ENCODE data around the gene BSG.
"Not testable (repeated sequence)": the region's sequence is repeated elsewhere in the genome, so short reads cannot be mapped to it uniquely, and the experiment has no call there.

BSG gene

DNA sequence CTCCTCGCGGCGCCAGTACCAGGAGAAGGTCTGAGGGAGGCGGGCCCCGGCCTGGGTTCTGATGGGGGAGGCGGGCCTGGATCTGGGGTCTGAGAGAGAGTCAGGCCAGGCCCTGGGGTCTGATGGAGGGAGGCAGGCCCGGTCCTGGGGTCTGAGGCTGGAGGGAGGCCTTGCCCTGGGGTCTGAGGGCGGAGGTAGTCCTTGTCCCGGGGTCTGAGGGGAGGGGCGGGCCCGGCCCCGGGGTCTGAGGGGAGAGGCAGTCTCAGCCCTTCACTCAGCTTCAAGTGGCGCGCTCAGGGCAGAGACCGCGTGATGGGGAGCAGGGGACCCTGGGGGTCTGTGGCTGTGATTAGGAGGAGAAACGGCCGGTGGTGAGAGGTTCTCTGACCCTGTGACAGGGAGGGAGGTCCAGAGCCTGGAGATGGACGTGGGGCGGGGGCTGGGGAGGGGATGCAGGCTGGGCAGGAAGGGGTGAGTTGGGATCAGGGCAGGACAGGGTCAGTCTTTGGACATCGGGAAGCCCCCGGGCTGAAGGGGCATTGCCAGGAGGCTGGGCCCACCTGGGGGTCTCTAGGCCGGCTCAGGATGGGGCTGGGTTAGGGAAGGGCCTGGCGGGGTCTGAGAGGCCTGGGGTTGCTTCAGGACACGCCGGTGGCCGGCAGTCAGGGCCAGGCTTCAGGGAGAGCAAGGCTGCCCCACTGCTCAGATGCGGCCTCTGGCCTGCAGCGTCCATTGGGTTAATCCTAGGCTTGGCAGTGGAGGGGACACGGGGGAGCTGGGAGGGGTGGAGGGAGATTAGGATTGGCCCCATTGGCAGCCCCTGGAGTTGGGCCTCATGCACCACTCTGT is 36.0 kb downstream of the BSG start:
- DNase-seq, result no peak

DNA sequence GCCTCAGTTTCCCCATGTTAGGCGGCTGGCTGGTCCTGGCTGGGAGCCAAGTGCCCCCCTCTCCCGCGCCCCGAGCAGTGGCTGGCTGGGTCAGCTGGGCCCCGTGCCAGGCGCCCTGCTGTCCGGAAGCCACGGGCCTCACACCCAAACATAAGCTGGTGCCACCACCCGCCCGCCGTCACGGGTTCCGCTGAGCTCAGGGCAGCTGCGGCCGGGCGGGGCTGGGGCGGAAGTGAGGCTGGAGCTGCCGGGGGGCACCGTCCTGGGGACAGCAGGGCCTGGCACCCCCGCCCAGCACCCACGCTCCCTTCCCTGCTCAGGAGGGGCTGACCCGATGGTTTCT is 36.6 kb downstream of the BSG start:
- no peak for DNase-seq

DNA sequence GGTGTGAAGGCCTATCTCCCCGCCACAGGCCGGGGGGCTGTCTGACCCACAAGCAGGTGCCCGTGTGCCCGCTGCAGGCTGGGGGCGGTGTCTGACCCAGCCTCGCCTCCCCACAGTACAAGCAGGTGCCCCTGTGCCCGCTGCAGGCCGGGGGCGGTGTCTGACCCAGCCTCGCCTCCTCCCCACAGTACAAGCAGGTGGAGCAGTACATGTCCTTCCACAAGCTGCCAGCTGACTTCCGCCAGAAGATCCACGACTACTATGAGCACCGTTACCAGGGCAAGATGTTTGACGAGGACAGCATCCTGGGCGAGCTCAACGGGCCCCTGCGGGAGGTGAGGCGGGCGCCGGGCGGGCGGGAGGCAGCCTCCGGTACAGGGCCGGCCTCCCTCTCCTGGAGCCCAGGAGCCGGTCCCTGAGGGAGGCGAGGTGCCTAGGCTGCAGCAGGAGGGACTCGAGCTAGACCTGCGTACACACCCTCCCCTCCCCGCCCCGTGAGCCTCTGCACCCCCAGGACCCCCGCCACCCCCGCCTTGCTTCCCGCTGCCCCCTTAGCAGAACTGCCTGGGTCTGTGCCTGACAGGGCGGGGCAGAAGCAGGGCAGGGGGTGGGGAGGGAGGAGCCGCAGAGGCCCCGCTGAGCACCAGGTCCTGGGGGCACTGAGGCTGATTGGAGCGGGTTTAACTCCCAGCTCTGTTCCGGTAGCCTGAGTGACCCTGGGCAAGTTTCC is 37.8 kb downstream of the BSG start:
- no peak for DNase-seq

DNA sequence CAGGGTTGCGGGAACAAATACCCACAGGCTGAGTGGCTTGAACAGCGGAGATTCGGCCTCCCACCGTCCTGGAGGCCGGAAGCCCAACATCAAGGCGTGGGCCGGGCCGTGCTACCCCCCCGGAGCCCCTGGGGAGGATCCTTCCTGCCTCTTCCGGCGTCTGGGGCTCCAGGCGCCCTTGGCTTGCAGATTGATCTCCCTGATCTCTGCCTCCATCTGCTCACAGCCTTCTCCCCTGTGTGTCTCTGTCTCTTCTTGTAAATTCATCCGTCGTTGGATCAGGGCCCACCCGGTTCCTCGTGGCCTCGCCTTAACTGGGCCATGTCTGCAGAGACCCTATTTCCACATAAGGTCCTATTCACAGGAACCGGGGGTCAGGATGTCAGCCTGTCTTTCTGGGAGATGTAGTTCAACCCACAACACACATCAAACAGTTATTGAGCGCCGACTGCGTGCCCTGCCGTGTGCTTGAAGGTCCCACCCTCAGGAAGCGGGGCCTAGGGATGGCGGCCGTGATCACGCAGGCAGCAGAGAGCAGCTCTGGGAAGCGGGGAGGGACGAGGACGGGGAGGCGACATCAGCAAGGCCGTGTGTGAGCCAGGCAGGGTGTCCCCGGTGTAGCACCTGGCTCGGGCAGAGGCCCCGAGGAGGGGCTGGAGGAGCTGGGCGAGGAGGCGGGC is 38.5 kb downstream of the BSG start:
- no peak for DNase-seq

DNA sequence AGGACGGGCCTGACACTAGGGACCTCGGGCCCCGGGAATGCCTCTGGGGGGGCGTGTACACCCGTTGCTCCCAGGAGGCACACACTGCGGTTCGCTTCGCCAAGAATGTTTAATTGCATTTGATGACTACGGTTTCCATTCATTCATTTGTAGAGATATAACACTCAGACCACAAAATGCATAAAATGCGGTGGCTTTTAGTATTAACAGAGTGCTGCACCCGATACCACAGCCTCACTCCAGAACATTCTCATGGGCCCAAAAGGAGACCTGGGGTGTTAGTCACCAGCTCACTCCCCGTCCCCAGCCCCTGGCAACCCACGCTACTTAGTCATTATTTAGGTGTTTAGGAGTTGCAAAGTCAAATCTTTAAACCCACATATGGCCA is 39.1 kb downstream of the BSG start:
- no peak for DNase-seq

DNA sequence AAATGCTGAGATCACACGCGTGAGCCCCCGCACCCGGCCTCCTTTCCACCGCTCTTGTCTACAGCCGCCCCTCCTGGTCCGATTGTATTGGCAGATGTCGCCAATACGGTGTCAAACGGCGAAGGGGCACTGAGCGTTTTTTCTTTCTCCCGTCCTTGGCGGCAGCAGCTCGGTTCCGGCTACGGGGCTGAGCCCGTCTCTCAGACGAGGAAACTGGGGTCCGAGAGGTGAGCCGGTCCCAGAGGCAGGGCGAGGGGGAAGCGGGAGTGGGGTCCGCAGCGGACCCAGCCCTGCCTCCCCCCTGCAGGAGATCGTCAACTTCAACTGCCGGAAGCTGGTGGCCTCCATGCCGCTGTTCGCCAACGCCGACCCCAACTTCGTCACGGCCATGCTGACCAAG is 40.5 kb downstream of the BSG start:
- no peak for DNase-seq

DNA sequence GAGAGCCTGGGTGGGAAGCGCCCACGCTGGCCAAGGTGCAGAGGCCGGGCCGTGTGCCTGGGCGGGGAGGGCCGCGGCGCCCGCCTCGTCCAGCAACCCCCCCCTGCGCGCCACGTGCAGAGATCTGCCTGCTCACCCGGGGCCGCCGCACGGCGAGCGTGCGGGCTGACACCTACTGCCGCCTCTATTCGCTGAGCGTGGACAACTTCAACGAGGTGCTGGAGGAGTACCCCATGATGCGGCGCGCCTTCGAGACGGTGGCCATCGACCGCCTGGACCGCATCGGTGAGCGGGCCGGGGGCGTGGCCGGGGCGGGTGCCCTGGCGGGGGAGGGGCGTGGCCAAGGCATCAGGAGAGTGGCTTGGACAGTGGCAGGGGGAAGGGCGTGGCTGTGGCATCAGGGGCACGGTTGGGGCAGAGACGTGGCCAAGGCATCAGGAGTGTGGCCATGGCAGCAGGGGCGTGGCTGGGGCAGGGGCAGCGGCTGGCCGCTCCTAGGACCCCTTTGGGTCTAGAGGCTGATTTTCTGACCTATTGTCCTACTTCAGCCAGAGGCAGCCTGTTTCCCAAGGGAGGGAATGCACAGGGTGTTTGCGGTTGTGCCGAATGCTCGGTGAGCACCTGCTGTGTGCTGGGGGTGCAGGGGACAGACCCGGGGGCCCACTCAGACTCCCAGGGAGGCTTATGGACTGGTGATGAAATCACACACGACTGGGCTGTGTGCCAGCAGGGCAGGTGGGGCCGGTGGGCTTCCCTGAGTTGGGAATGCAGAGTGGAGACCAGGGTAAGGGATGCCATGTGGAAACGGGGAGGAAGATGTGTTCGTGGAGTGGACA is 41.6 kb downstream of the BSG start:
- DNase-seq, result no peak

DNA sequence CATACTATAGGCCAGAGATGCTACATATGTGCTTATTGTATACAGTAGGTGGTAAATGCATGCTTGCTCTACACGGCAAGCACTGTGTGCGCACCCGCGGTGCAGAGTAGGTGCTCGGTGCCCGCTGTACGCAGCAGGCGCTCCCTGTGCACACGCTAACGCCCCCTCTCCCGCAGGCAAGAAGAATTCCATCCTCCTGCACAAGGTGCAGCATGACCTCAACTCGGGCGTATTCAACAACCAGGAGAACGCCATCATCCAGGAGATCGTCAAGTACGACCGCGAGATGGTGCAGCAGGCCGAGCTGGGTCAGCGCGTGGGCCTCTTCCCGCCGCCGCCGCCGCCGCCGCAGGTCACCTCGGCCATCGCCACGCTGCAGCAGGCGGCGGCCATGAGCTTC is 43.2 kb downstream of the BSG start:
- DNase-seq, result no peak

DNA sequence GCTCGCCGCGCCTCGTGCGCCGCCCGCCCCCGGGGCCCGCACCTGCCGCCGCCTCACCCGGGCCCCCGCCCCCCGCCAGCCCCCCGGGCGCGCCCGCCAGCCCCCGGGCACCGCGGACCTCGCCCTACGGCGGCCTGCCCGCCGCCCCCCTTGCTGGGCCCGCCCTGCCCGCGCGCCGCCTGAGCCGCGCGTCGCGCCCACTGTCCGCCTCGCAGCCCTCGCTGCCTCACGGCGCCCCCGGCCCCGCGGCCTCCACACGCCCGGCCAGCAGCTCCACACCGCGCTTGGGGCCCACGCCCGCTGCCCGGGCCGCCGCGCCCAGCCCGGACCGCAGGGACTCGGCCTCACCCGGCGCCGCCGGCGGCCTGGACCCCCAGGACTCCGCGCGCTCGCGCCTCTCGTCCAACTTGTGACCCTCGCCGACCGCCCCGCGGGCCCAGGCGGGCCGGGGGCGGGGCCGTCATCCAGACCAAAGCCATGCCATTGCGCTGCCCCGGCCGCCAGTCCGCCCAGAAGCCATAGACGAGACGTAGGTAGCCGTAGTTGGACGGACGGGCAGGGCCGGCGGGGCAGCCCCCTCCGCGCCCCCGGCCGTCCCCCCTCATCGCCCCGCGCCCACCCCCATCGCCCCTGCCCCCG is 43.8 kb downstream of the BSG start:
- DNase-seq, result no peak

DNA sequence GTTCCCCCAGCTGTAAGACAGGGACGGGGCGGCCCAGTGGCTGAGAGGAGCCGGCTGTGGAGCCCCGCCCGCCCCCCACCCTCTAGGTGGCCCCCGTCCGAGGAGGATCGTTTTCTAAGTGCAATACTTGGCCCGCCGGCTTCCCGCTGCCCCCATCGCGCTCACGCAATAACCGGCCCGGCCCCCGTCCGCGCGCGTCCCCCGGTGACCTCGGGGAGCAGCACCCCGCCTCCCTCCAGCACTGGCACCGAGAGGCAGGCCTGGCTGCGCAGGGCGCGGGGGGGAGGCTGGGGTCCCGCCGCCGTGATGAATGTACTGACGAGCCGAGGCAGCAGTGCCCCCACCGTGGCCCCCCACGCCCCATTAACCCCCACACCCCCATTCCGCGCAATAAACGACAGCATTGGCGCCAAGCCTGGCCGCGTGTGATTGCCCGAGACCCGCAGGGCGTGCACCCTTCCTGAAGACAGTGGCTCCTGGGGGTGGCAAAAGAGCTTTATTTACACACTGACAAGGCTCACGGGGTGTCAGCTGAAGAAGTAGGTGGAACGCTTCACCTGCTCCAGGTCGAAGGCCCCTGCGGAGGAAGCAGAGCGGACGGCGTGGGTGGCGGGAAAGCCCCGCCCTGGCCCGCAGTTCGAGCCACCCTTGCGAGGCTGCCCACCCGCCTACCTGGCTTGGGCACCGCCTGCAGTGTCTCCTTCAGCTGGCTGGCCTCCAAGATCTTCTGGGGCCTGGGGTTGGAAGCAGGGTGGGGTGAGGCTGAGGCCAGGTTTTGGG is 44.5 kb downstream of the BSG start:
- DNase-seq, result no peak

DNA sequence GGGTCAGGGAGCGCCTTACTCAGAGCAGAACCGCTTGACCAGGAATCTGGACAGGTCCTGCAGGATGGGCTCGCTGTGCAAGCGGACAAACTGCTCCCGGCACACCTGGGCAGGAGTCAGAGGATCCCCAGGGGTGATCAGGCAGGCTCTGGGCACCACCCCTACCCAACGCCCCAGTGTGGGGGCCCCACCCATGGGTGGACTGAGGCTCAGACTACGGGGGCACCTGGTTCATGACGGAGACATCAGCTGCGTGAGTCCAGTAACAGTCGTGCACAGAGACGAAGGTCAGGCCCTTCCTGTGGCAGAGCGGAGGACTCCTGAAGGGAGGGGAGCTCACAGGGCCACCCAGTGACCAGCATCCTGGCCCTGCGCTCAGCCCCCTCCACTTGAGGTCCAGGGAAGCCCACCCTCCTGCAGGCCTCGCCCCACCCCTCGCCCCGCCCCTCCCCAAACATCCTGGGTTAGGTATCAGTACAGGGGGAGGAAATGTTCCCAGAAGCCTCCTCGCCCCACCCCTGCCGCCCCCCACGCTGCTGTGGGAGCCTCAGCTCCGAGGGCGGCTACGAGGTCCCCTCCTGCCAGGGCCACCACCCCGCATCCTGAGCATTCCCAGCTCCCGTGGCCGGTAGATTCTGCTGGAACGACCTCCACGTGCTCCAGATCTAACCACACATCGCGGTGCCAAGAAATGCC is 45.3 kb downstream of the BSG start:
- no peak for DNase-seq

DNA sequence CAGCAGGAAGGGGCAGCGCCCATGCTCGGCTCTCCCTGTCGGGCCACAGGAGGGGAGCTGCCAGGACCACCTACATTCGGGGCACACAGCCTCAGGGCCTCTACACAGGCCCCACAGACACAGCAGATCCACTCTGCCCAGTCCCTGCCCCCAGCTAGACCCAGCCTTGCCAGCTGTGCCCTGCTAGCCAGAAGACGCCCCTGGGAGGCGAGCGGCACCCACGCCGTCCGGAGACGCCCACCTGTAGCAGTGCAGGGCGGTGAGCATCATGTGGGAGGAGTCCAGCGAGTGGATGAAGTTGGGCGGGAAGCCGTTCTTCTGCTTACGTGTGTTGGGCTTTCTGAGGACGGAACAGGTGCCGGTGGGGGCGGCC is 45.8 kb downstream of the BSG start:
- no peak for DNase-seq

DNA sequence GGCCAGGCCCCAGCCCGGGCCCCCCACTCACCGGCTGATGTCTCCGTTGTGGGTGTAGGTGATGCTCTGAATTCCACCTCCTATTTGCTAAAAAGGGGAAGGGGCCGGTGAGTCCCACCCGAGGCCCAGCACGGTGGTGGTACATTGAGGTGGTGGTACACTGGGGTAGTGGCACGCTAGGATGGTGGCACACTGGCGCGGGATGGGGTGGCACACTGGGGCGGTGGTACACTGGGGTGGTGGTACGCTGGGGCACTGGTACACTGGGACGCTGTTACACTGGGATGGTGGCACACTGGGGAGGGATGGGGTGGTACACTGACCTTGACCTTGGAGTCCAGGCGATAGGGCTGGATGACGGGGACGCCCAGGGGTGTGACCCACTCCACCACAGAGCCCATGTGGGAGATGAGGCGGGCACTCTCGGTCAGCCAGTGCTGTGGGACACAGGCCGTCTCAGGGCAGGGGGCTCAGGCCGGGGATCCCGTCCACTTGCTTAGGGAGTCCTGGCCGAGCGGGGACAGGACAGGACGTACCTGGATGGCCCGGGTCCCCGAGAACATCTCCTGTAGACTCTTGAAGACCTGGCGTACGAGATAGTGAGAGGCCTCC is 46.4 kb downstream of the BSG start:
- DNase-seq, result no peak

DNA sequence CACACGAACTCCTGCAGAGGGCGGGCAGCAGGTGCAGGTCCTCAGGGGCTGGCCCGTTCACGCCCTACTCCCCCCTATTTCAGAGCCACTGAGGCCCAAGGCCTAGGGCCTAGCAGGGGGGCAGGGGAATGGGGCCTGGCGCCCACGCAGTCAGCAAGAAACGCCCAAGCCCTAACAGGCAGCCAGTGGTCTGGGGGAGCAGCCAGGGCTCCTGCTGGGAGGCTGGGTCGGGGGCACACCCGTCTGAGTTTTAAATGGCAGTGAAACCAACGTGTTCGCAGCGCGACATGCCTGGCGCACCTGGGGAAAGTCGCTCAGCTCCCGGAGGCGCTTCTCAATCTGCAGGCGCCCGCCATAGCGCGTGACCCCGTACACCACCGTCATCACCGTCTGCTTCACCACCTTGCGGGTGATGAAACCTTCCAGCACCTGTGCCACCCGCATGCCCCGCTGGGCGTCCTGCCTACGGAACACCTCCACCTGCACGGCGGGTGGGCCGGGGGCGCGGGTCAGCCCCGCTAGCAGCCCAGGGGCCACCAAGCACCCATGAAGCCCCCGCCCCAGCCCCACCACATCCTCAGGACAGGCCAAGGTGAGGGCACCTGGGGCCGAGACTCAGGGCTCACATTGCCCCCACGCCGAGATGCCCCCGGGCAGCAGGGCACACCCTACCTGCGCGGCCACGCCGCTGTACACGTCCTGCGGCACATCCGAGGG is 47.0 kb downstream of the BSG start:
- no peak for DNase-seq

DNA sequence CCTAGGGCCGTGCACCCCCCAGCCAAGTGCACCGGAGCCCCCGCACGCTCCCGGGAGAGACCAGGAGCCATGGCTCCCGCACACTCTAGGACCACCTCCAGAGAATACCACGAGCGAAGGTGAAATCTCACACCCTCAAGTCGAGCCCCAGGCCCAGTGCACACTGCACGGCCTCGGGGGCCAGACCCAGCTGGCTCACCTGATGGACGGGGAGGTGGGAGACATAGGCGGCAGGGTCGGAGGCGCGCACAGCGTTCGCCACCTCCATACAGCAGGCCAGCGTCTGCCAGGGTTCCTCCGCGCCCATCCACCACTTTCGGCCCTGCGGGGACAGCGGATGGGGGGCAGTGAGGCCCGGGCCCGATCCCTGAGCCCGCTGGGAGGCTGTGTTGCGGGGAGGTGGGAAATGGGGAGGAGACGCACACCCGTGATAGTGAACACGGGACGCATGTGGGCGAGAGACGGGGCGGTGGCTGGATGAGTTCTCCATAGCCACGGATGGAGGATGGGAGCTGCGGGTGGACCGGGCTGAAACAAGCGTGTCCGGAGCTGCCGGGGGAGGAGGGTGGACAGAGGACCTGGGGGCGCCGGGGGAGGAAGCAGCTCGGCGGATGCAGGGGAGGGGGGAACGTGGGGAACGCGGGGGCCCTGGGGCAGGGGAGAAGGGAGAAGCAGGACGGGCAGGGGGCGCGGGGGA is 47.9 kb downstream of the BSG start:
- DNase-seq, result no peak

DNA sequence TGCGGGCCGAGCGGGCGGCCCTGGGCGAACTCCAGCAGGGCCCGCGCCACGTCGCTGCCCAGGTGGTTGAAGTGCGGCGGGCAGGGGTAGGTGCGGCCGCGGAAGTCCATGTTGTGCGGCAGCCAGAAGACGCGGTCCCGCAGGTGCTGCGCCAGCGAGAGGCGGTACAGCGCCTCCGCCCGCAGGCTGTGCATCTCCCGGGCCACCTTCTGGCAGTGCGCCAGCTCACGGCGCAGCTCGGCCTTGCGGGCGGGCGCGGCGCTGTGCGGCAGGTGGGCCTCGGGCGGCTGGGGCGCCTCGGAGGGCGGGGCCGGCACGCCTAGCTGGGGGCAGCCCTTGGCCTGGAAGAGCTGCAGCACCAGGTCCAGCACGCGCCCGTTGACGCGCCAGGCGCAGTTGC is 48.8 kb downstream of the BSG start:
- not testable (repeated sequence) for DNase-seq

DNA sequence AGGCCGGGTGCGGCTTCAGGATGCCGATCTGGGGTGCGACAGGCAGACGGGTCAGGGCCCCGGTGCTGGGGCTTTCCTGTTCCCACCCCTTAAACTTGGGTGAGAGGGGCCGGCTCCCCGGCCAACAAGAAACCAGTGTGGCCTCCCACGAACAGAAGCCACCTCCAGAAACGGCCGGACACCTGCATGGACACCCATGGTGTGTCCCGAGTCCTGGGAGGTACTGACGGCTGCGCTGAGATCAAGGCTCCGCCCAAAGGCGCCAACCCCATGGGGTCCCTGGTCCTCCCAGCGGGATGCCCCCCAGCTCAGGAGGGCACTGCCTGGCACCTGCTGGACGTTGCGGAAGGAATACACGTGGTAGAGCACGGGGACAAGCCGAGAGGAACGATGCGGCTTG is 49.4 kb downstream of the BSG start:
- DNase-seq, result no peak

DNA sequence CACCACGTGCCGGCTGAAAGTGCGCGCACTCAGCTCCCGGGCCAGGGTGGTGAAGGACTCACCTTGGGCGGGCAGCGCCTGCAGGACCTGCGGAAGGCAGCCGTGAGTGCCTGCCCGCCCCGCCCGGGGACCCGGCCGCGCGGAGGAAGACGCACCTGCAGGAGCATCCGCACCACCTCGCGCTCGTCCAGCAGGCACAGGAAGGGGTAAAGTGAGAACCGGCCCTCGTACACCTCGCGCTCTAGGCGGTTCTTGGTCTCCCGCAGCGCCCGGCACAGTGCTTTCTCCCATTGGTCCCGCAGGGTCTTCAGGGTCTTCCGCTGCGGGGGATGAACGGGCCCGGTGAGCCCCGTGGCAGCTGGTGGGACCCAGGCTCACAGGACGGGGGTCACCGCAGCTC is 50.3 kb downstream of the BSG start:
- no peak for DNase-seq

DNA sequence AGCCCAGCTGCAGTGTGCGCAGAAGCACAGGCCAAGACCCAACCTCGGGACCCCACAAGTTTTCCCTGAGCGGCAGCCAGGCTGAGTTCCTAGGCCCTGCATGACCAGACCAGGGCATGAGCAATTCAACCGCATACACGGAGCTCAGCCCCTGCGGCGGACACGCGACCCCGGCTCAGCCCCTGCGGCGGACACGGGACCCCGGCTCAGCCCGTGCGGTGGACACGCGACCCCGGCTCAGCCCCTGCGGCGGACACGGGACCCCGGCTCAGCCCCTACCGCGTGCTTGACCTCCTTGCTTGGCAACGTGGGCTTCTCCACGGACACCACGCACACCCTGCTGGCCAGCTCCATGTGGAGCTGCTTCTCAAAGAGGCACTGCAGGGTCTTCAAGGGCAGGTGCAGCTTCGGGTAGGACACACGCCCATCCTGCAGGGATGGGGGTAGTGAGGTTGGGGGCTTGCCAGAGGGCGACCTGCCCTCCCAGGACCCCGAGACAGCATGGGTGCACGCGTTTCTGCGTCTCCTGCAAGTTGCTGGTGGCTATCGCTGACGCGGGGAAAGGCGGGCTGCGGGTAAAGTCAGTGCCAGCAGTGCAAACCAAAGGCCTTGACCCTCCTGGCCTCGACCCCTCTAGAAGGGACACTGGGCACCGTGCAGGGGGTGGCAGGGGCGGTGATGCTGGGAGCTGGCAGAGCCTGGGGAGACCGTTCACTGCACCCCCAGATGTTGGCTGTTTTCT is 51.0 kb downstream of the BSG start:
- DNase-seq, result no peak

All from cortex of kidney (tissue), 1 donor.